HG02943 (cell line): Measurements from ENCODE around the gene LYPD8.

ENCODE experiments used
- ATAC-seq: cut with Tn5 transposase; IDR thresholded peaks from one replicate; pipeline ENCODE4 v1.9.1; 2021; ENCODE audit warnings: mild to moderate bottlenecking, low read depth, moderate library complexity; ENCODE audit not compliant: unreplicated experiment

The LYPD8 gene

DNA sequence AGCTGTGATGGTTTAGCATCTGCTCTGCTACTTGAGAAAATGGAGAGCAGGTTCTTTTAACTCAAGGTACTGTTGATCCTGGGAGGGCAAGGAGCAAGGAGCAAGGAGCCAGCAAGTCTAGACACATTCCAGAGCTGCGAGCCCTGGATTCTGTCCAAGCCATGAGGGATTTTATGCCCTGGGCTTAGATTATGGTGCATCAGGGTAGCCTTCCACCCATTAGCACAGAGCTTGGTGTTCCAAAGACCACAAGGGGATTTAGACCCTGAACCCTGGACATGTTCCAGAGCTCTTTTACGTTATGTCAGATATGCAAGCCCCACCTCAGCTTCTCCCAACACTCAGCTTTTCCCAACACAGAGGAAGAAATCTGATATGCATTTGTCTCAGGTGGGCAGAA is 51.0 kb downstream of the LYPD8 start:
- ATAC-seq, result no peak

DNA sequence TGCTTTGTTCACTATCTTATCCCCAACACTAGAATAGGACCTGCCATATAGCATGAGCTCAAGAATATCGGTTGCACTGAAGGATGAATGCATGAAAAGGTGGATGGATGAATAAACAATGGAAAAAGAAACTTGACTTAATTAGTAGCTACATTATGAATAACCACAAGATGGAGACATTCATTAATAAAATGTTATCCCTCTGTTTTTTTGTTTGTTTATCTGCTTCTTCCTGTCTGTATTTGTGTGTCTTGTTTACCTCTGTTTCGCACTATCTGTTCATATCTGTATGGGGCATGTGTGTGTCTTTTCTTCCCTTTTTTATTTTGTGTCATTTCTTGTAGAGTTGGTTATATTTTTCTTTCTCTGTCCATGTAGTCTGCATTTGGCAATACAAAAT is 51.9 kb downstream of the LYPD8 start:
- no peak for ATAC-seq

DNA sequence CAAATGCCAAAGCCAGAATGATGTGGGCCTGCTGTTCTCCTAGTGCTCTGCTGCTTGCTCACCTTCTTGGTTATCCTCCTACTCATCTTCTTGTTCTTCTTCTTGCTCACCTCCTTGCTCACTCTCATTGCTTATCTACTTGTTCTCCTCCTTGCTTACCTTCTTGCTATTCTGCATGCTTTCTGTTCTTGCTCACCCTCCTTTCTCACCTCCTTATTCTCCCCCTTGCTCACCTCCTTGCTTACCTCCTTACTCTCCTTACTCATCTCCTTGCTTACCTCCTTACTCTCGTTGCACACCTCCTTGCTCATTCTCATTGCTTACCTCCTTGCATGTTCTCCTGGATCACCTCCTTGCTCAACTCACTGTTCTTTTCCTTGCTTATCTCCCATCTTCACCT is 52.8 kb downstream of the LYPD8 start, which contains the start of gene OR14I1:
TSS of gene OR14I1 (minus strand) at position 53 of the 400 bp plus-strand sequence.
- ATAC-seq, result no peak

DNA sequence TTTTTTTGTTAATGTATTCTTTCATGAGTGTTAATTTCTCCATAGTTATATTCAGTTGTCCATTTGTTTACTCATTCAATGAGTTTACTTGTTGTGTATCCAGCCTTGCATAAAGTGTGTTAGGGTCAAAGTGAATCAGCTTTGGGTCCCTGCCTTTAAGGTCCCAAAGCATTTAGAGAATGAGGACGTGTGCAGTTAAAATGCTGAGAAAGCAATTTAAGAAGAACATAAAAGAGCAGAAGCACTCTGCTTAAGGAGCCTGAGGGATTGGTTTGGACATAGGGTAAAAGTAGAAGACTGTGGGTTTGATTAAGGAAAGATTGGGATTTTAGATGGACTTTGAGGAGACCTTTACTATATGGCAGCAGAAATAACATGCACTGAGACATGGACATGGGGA is 56.5 kb downstream of the LYPD8 start:
- no peak for ATAC-seq

DNA sequence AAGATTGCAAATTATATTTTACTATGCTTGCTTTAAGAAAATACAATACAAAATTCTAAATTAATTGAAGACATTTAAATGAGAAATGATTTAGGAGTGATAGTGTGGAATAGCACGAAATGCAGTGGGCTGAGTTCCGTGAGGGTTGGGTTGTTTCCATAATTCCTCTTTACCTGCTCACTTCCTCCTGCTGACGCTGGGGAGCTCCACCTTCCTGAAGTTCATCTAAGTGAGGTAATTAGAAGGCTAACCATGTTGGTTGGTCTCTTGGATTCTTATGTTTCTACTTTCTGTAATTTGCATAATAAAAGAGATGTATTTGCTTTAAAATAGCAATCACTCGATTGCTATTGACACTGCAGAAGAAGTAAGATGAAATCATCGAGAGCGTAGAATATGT is 57.7 kb downstream of the LYPD8 start:
- no peak for ATAC-seq

DNA sequence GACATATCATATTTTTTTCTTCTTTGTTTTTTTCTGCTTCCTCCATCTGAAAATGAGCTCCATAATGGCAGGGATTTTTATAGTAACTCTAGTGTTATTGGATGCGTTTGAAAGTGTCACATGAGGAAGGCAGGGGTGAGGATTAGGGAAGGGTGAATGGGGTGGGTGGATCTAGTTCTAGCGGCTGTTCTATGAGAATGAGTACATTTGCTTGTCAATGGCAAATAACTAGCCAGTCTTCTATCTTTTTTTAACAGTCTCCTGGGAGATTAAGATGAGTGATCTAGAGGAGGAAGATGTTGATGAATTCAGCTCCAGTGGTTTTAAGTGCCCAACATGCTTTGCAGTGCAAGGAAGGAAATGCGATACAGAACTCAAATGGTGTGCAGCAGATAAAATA is 58.8 kb downstream of the LYPD8 start:
- ATAC-seq, result no peak

DNA sequence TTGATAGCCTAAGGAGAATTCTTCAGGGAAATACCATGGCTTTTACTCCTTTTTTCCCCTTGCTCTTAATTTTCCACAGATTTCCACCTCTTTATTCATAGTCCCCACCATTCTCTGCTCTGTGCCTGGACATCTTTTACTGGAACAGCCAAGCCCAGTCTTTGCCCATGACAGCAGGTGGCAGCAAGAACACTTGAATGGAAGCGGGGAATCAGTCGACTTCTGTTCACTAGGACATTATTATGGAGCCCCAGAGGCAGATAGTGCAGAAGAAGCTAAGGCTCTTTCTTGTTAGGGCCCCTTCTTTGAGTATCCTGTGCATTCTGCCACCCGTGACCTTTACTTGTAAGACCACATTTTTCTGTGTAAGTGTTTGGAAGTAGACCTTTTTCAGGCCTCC is 59.3 kb downstream of the LYPD8 start:
- no peak for ATAC-seq

DNA sequence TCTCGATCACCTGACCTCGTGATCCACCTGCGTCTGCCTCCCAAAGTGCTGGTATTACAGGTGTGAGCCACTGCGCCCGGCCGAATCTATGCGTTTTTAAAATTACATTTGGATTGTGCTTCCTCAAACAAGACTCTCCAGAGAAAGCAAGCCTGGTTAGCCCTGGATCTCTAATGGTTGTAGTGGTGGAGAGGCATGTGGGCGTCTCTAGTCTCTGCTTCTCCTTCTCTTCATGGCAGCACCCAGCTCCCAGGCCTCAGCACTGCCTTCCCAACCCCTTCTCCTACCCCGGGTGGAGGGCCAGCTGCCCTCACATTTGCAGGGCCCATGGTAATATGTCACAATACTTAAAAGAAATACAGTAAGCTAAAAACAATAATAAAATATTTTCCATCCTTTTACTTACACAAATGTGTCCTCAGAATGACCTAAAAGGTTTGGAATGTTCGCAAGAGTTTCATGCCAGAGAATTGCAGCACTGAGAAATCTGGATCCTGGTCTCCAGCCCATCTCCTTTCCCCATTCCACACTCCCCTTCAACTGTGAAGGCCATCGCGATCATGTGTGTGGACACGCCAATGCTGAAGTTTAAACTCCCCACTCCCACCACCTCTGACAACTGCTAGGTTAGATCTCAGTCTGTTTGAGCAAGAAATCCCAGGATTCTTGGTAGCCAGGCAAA is 60.0 kb downstream of the LYPD8 start:
- ATAC-seq, result no peak

DNA sequence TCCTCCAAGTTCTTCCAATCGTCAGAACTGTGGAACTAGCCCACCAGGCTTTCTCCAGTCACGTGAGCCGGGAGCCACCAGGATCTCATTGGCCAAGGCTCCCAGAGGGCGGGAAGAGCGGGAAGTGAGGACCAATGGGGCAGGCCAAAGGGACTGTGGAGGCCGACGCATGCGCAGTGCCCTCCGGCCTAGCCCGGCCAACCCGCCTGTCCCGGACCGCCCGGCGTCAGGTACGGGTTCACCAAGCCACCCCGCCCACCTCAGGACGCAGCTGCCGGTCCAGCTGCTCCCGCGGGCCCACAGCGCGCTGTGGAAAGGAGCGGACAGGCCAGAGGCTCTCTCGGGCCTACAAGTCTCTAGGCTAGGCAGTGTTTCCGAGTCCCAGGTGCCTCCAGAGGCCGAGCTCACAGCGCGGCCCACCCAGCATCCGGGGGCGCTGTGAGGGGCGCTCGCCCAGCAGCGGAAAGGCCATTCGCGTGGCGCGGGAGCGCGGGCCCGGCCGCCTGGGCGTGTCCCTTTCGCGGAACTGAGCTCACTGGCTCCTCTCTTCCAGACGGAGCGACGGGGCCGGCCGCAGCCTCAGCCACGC is 63.9 kb downstream of the LYPD8 start:
- no peak for ATAC-seq
